KOPT-K1 (cell line): ENCODE results near the gene MTA3.

Experiments used
- H3K27ac ChIP-seq: fragments of 200-600 bp; sonication (generic); 2 replicates; pipeline ENCODE4 v1.5.1; 2016; ENCODE audit warnings: antibody characterized with exemption, mild to moderate bottlenecking, low read depth, low read length; ENCODE audit not compliant: poor library complexity, severe bottlenecking
- H3K36me3 ChIP-seq: fragments of 200-600 bp; sonication (generic); 2 replicates; pipeline ENCODE4 v1.5.1; 2017; ENCODE audit warnings: antibody characterized with exemption, mild to moderate bottlenecking, low read length, moderate library complexity; ENCODE audit not compliant: insufficient read depth
- H3K9me3 ChIP-seq: fragments of 200-600 bp; sonication (generic); 2 replicates; pipeline ENCODE4 v1.5.1; 2017; ENCODE audit warnings: antibody characterized with exemption, low read length, mild to moderate bottlenecking; ENCODE audit not compliant: insufficient read depth, poor library complexity, severe bottlenecking

Gene MTA3

GRCh38 chr2:42653039-42653438 is 84.6 kb downstream of the MTA3 start:
- peaks cover 29% of the 10 kb centered on the region for H3K36me3 ChIP-seq
- peak overlapping the region; percentile 98 for H3K27ac ChIP-seq

GRCh38 chr2:42653908-42654445 is 85.5 kb downstream of the MTA3 start:
- peaks cover 30% of the 10 kb centered on the region for H3K36me3 ChIP-seq
- H3K9me3 ChIP-seq = no peaks in the 10 kb centered on the region
- H3K27ac ChIP-seq = peak overlapping the region; percentile 98

More at GRCh38 chr2:42653039-42653438, 84.6 kb downstream of the MTA3 start:
- H3K9me3 ChIP-seq = no peaks in the 10 kb centered on the region

- Histone ChIP-seq H3K36me3 (peaks cover 41% of the 10 kb centered on the region), H3K27ac (peak overlapping the region; percentile 77), H3K9me3 (no peaks in the 10 kb centered on the region)
These were observed 89.9 kb downstream of the MTA3 start for GRCh38 chr2:42658306-42658705.

- Histone ChIP-seq H3K27ac (peak overlapping the region; percentile 77), H3K36me3 (peaks cover 44% of the 10 kb centered on the region)
These were observed 91.2 kb downstream of the MTA3 start for GRCh38 chr2:42659609-42660008.

GRCh38 chr2:42663106-42663780 is 94.8 kb downstream of the MTA3 start:
- Histone ChIP-seq H3K27ac (peak overlapping the region; percentile 77), H3K9me3 (no peaks in the 10 kb centered on the region), H3K36me3 (peaks cover 50% of the 10 kb centered on the region)

More at GRCh38 chr2:42659609-42660008, 91.2 kb downstream of the MTA3 start:
- no peaks in the 10 kb centered on the region for H3K9me3 ChIP-seq

- H3K27ac ChIP-seq = peak overlapping the region; percentile 77
- no peaks in the 10 kb centered on the region for H3K9me3 ChIP-seq
- peaks cover 51% of the 10 kb centered on the region for H3K36me3 ChIP-seq
These were observed 95.4 kb downstream of the MTA3 start for GRCh38 chr2:42663828-42664227.

GRCh38 chr2:42673989-42674579 is 105.7 kb downstream of the MTA3 start:
- H3K36me3 ChIP-seq = peaks cover 38% of the 10 kb centered on the region
- H3K9me3 ChIP-seq = no peaks in the 10 kb centered on the region
- no peak overlapping the region for H3K27ac ChIP-seq

GRCh38 chr2:42675815-42676214 is 107.4 kb downstream of the MTA3 start:
- no peaks in the 10 kb centered on the region for H3K9me3 ChIP-seq
- H3K36me3 ChIP-seq = peaks cover 56% of the 10 kb centered on the region
- no peak overlapping the region for H3K27ac ChIP-seq

- Histone ChIP-seq H3K36me3 (peaks cover 88% of the 10 kb centered on the region), H3K9me3 (peaks cover 10% of the 10 kb centered on the region), H3K27ac (no peak overlapping the region)
These were observed 116.9 kb downstream of the MTA3 start for GRCh38 chr2:42685303-42685702.

- Histone ChIP-seq H3K36me3 (peaks cover 93% of the 10 kb centered on the region), H3K9me3 (peaks cover 3% of the 10 kb centered on the region), H3K27ac (no peak overlapping the region)
These were observed 124.7 kb downstream of the MTA3 start for GRCh38 chr2:42693013-42693615.

GRCh38 chr2:42693688-42694479 is 125.5 kb downstream of the MTA3 start:
- H3K36me3 ChIP-seq = peaks cover 93% of the 10 kb centered on the region
- H3K27ac ChIP-seq = no peak overlapping the region
- H3K9me3 ChIP-seq = no peaks in the 10 kb centered on the region

GRCh38 chr2:42696987-42697386 is 128.6 kb downstream of the MTA3 start:
- Histone ChIP-seq H3K36me3 (peaks cover 91% of the 10 kb centered on the region), H3K9me3 (no peaks in the 10 kb centered on the region), H3K27ac (no peak overlapping the region)

GRCh38 chr2:42698940-42699339 is 130.5 kb downstream of the MTA3 start:
- H3K9me3 ChIP-seq = no peaks in the 10 kb centered on the region
- H3K36me3 ChIP-seq = peaks cover 90% of the 10 kb centered on the region
- H3K27ac ChIP-seq = no peak overlapping the region

GRCh38 chr2:42706836-42707235 is 138.4 kb downstream of the MTA3 start:
- H3K36me3 ChIP-seq = peaks cover 79% of the 10 kb centered on the region

GRCh38 chr2:42708179-42708578 is 139.7 kb downstream of the MTA3 start:
- H3K36me3 ChIP-seq = peaks cover 72% of the 10 kb centered on the region
- no peaks in the 10 kb centered on the region for H3K9me3 ChIP-seq
- H3K27ac ChIP-seq = no peak overlapping the region

More at GRCh38 chr2:42706836-42707235, 138.4 kb downstream of the MTA3 start:
- no peak overlapping the region for H3K27ac ChIP-seq
- no peaks in the 10 kb centered on the region for H3K9me3 ChIP-seq
